Measurements from ENCODE around the gene SHISA9.

DNA sequence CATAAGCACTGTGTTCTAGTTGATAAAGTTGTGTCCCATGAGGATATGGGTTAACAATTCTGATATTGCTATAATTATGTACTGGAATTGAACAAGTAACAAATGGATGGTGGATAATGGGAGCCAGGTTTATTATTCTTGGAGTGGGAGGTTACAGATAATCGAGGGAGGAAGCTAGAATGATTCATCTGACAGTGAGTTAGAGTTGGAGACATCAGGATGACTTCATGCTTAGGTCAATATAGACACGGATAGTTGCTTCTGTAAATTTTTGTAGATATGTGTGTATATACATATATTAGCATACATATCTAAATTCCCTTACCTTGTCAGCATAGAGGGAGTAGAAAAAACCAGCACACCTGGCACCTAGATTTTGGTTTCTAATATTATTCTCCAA is 293.4 kb downstream of the SHISA9 start:
- TF ChIP-seq POLR2A (IDR thresholded peaks at IDR 0.05; ENCODE audit: low read length) = no peak
- no peak for TF ChIP-seq GATA1 (IDR thresholded peaks at IDR 0.05; ENCODE audit: low read depth, low read length)

Measured in erythroblast (primary cell).